Tibial nerve (tissue), 4 donors: ENCODE results near the gene TPPP. TPM values are rescaled to one million over a fixed set of nuclear protein-coding genes. Genes with fewer than 3 reads are reported as not detected.

Experiments used
- DNase-seq, 2 donors: peaks; one replicate each; pipeline ENCODE4 v3.0.0-alpha.2; 2019; ENCODE audit warnings: low spot score in 2 of 2
- H3K27ac ChIP-seq, 4 donors: fragments of 200-600 bp; sonication (generic) in 3 of 4; one replicate each; pipeline ENCODE4 v1.5.1; 2017 to 2019; ENCODE audit warnings: mild to moderate bottlenecking in 1 of 4
- H3K27me3 ChIP-seq, 2 donors: fragments of 200-600 bp; sonication (generic) in 1 of 2; one replicate each; pipeline versions ENCODE4 v1.5.1 to v1.6.0; 2017 to 2019
- H3K36me3 ChIP-seq, 3 donors: fragments of 200-600 bp; sonication (generic); one replicate each; pipeline ENCODE4 v1.5.1; 2018 to 2019
- H3K4me1 ChIP-seq, 4 donors: fragments of 200-600 bp; sonication (generic) in 3 of 4; one replicate each; pipeline ENCODE4 v1.5.1; 2017 to 2019
- H3K4me3 ChIP-seq, 4 donors: fragments of 200-600 bp; sonication (generic) in 3 of 4; one replicate each; pipeline ENCODE4 v1.5.1; 2017 to 2019; ENCODE audit warnings: mild to moderate bottlenecking in 1 of 4, moderate library complexity in 1 of 4
- H3K9me3 ChIP-seq, 4 donors: fragments of 200-600 bp; sonication (generic) in 3 of 4; one replicate each; pipeline ENCODE4 v1.5.1; 2017 to 2019
- CTCF ChIP-seq, 5 experiments: fragments of 200-600 bp in 3 of 5; fragments of 450-650 bp in 2 of 5; sonication (generic) in 3 of 5; IDR thresholded peaks; one replicate each; pipeline ENCODE4 v1.5.1; 2016 to 2019; ENCODE audit warnings: antibody characterized with exemption in 5 of 5, mild to moderate bottlenecking in 3 of 5, moderate library complexity in 2 of 5
- EP300 ChIP-seq, 2 donors: sonication (generic); formaldehyde crosslinking; IDR thresholded peaks; one replicate each; pipeline ENCODE4 v1.6.1; 2017; ENCODE audit warnings: antibody characterized with exemption in 2 of 2, mild to moderate bottlenecking in 1 of 2
- POLR2A ChIP-seq, 2 donors: fragments of 450-650 bp; IDR thresholded peaks; one replicate each; pipeline ENCODE4 v1.6.1; 2017; ENCODE audit warnings: antibody characterized with exemption in 2 of 2, mild to moderate bottlenecking in 2 of 2, moderate library complexity in 2 of 2
- WGBS, 2 donors: methylation state at CpG; one replicate each; pipeline ENCODE4 v1.1.5; 2018; 5-methylcytosine and 5-hydroxymethylcytosine counted together
- total RNA-seq, 4 donors: library from RNA; depleted of rRNA; stranded (reverse); fragments of >200 nt; gene quantifications; one replicate each; pipeline ENCODE4 v1.1.0, GENCODE V29; 2016

The TPPP gene
- total RNA-seq, 4 donors from 2014 or later, result 1.7 to 5.5 (median 4.0) TPM

GRCh38 chr5:665541-665955 is 27.6 kb downstream of the TPPP start:
- Histone ChIP-seq H3K9me3 (no peaks in the 10 kb centered on the region), H3K27ac (no peak overlapping the region), H3K27me3 (no peaks in the 10 kb centered on the region), H3K4me1 (no peaks in the 10 kb centered on the region), H3K4me3 (no peak overlapping the region), H3K36me3 (peaks cover 0 to 64% (median 0%) of the 10 kb centered on the region in 3 donors)
- WGBS, 2 donors, result 76 to 87% methylated on average over 4 to 8 of the region's 8 CpGs
- no peak for DNase-seq
- TF ChIP-seq POLR2A (IDR thresholded peaks at IDR 0.05), result no peak
- no peak for TF ChIP-seq EP300 (IDR thresholded peaks at IDR 0.05)

GRCh38 chr5:664994-665360 is 28.2 kb downstream of the TPPP start:
- Histone ChIP-seq H3K27me3 (no peaks in the 10 kb centered on the region), H3K4me1 (no peaks in the 10 kb centered on the region), H3K36me3 (peaks cover 0 to 69% (median 0%) of the 10 kb centered on the region in 3 donors), H3K4me3 (no peak overlapping the region), H3K27ac (no peak overlapping the region), H3K9me3 (no peaks in the 10 kb centered on the region)
- no peak for DNase-seq
- TF ChIP-seq CTCF (IDR thresholded peaks at IDR 0.05) (no peak), EP300 (IDR thresholded peaks at IDR 0.05) (no peak), POLR2A (IDR thresholded peaks at IDR 0.05) (no peak)
- 94 to 96% methylated on average over 8 to 20 of the region's 20 CpGs for WGBS, 2 donors

GRCh38 chr5:664343-664993 is 28.7 kb downstream of the TPPP start:
- Histone ChIP-seq H3K4me3 (no peak overlapping the region), H3K27me3 (no peaks in the 10 kb centered on the region), H3K4me1 (no peaks in the 10 kb centered on the region), H3K9me3 (no peaks in the 10 kb centered on the region), H3K27ac (no peak overlapping the region), H3K36me3 (peaks cover 0 to 74% (median 0%) of the 10 kb centered on the region in 3 donors)
- no peak for TF ChIP-seq POLR2A (IDR thresholded peaks at IDR 0.05)
- TF ChIP-seq CTCF (IDR thresholded peaks at IDR 0.05), result no peak
- no peak for TF ChIP-seq EP300 (IDR thresholded peaks at IDR 0.05)
- 89 to 91% methylated on average over 22 to 24 of the region's 24 CpGs for WGBS, 2 donors
- no peak for DNase-seq

- no peak for TF ChIP-seq POLR2A (IDR thresholded peaks at IDR 0.05)
- no peak for TF ChIP-seq EP300 (IDR thresholded peaks at IDR 0.05)
- no peak for TF ChIP-seq CTCF (IDR thresholded peaks at IDR 0.05)
- H3K9me3 ChIP-seq, result no peaks in the 10 kb centered on the region
- H3K36me3 ChIP-seq, result peaks cover 0 to 82% (median 0%) of the 10 kb centered on the region in 3 donors
- H3K27ac ChIP-seq, result no peak overlapping the region
- H3K27me3 ChIP-seq, result no peaks in the 10 kb centered on the region
- no peaks in the 10 kb centered on the region for H3K4me1 ChIP-seq
- H3K4me3 ChIP-seq, result no peak overlapping the region
- WGBS, 2 donors, result 95% methylated on average over 32 to 34 of the region's 38 CpGs
- no peak for DNase-seq
These were observed 29.5 kb downstream of the TPPP start for GRCh38 chr5:663436-664342.

- no peak overlapping the region for H3K27ac ChIP-seq
- peaks cover 0 to 4% (median 0%) of the 10 kb centered on the region in 4 donors for H3K9me3 ChIP-seq
- 93 to 97% methylated on average over 56 of the region's 56 CpGs for WGBS, 2 donors
- H3K36me3 ChIP-seq, result peaks cover 0 to 89% (median 0%) of the 10 kb centered on the region in 3 donors
- TF ChIP-seq EP300 (IDR thresholded peaks at IDR 0.05) (no peak), POLR2A (IDR thresholded peaks at IDR 0.05) (no peak), CTCF (IDR thresholded peaks at IDR 0.05) (no peak)
- no peak overlapping the region for H3K4me3 ChIP-seq
- H3K4me1 ChIP-seq, result no peaks in the 10 kb centered on the region
- H3K27me3 ChIP-seq, result no peaks in the 10 kb centered on the region
- DNase-seq, result no peak
These were observed 30.3 kb downstream of the TPPP start for GRCh38 chr5:662751-663435.
